ENCODE data around the gene ERP29. TPM values are rescaled to one million over a fixed set of nuclear protein-coding genes. Genes with fewer than 3 reads are reported as not detected.
"Not testable (repeated sequence)": the region's sequence is repeated elsewhere in the genome, so short reads cannot be mapped to it uniquely, and the experiment has no call there.

The ERP29 gene
- total RNA-seq, 1 experiment from 2014 or later: 97.2 TPM

- H3K9ac ChIP-seq (ENCODE audit: low read length): no peak overlapping the region
- ATAC-seq (no peak), DNase-seq (no peak)
- intact Hi-C loops (cut with micrococcal nuclease): no loop called here
- no peak overlapping the region for H3K4me2 ChIP-seq (ENCODE audit: low read length)
- H3F3A ChIP-seq (ENCODE audit: low read length, unreplicated experiment): no peaks in the 10 kb centered on the region
- H3K36me3 ChIP-seq (ENCODE audit: low read depth, low read length): no peaks in the 10 kb centered on the region
- no peaks in the 10 kb centered on the region for H4K20me1 ChIP-seq (ENCODE audit: low read length)
- ChIA-PET CTCF (no interaction called here), POLR2A (ENCODE audit: unreplicated experiment) (no interaction called here)
- no peak overlapping the region for H3K27ac ChIP-seq (ENCODE audit: low read length)
- no peak overlapping the region for H2AFZ ChIP-seq (ENCODE audit: low read length)
- H3K9me3 ChIP-seq (ENCODE audit: low read length): no peaks in the 10 kb centered on the region
- no peaks in the 10 kb centered on the region for H3K79me2 ChIP-seq (ENCODE audit: low read length)
- BruUV-seq (replicated peaks): no TSS peak
- H3K4me1 ChIP-seq (ENCODE audit: insufficient read depth, low read length): peaks cover 5% of the 10 kb centered on the region; the same call in 1 of the 2 replicates
- no peak overlapping the region for H3K4me3 ChIP-seq (ENCODE audit: low read length)
- H3K27me3 ChIP-seq (ENCODE audit: low read length): no peaks in the 10 kb centered on the region
- H3K9me2 ChIP-seq (replicated peaks; ENCODE audit: low read length): no peaks in the 10 kb centered on the region
- TF ChIP-seq EZH2phosphoT487 (IDR thresholded peaks at IDR 0.05; ENCODE audit: borderline replicate concordance, low read length): no peak
- TF ChIP-seq, protein P1, sequence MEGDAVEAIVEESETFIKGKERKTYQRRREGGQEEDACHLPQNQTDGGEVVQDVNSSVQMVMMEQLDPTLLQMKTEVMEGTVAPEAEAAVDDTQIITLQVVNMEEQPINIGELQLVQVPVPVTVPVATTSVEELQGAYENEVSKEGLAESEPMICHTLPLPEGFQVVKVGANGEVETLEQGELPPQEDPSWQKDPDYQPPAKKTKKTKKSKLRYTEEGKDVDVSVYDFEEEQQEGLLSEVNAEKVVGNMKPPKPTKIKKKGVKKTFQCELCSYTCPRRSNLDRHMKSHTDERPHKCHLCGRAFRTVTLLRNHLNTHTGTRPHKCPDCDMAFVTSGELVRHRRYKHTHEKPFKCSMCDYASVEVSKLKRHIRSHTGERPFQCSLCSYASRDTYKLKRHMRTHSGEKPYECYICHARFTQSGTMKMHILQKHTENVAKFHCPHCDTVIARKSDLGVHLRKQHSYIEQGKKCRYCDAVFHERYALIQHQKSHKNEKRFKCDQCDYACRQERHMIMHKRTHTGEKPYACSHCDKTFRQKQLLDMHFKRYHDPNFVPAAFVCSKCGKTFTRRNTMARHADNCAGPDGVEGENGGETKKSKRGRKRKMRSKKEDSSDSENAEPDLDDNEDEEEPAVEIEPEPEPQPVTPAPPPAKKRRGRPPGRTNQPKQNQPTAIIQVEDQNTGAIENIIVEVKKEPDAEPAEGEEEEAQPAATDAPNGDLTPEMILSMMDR (conservative IDR thresholded peaks at IDR 0.05; ENCODE audit: low read depth, low read length): no peak
- TF ChIP-seq EZH2 (IDR thresholded peaks at IDR 0.05; ENCODE audit: low read length, unreplicated experiment): no peak
Measured at GRCh38 chr12:111995782-111996480, 17.3 kb upstream of the ERP29 start.

GRCh38 chr12:111997300-111997699 lies 15.9 kb upstream of the ERP29 start:
- Histone ChIP-seq H3K9me3 (ENCODE audit: low read length) (no peaks in the 10 kb centered on the region), H3K4me1 (ENCODE audit: insufficient read depth, low read length) (peaks cover 5% of the 10 kb centered on the region; the same call in 1 of the 2 replicates), H3K79me2 (ENCODE audit: low read length) (no peaks in the 10 kb centered on the region), H3K27ac (ENCODE audit: low read length) (no peak overlapping the region), H3K27me3 (ENCODE audit: low read length) (no peaks in the 10 kb centered on the region), H4K20me1 (ENCODE audit: low read length) (no peaks in the 10 kb centered on the region), H3F3A (ENCODE audit: low read length, unreplicated experiment) (no peaks in the 10 kb centered on the region), H3K9me2 (replicated peaks; ENCODE audit: low read length) (no peaks in the 10 kb centered on the region), H3K4me2 (ENCODE audit: low read length) (no peak overlapping the region), H3K36me3 (ENCODE audit: low read depth, low read length) (no peaks in the 10 kb centered on the region), H2AFZ (ENCODE audit: low read length) (no peak overlapping the region), H3K9ac (ENCODE audit: low read length) (no peak overlapping the region), H3K4me3 (ENCODE audit: low read length) (no peak overlapping the region)
- intact Hi-C loops (cut with micrococcal nuclease): no loop called here
- BruUV-seq (replicated peaks): no TSS peak
- ChIA-PET POLR2A (ENCODE audit: unreplicated experiment) (no interaction called here), CTCF (no interaction called here)
- ATAC-seq (no peak), DNase-seq (no peak)
- TF ChIP-seq EZH2phosphoT487 (IDR thresholded peaks at IDR 0.05; ENCODE audit: borderline replicate concordance, low read length): no peak
- TF ChIP-seq EZH2 (IDR thresholded peaks at IDR 0.05; ENCODE audit: low read length, unreplicated experiment): no peak
- TF ChIP-seq, protein P1 (conservative IDR thresholded peaks at IDR 0.05; ENCODE audit: low read depth, low read length): no peak

DNA sequence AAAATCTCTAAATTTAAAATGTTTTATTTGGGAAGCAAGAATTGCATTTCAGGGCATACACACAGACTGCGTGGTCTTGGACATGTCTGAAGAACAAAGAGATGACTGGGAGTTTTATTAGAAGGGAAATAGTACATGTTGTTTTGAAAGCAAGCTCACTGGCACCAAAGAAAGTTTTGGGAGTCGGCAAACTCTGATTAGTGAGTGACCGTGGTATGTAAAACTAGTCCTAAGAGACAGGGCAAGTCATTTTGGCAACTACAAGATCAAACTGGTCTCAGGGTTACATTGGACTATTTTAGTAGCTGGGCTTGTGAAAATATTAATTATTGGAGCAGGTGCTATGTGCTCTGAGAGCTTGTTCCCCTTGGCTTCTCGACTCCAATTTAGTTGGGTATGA lies 15.2 kb upstream of the ERP29 start:
- TF ChIP-seq, protein P1 (conservative IDR thresholded peaks at IDR 0.05; ENCODE audit: low read depth, low read length): no peak
- TF ChIP-seq EZH2 (IDR thresholded peaks at IDR 0.05; ENCODE audit: low read length, unreplicated experiment) (no peak), EZH2phosphoT487 (IDR thresholded peaks at IDR 0.05; ENCODE audit: borderline replicate concordance, low read length) (no peak)
- CTCF ChIA-PET: no interaction called here
- Histone ChIP-seq H4K20me1 (ENCODE audit: low read length) (no peaks in the 10 kb centered on the region), H3K27me3 (ENCODE audit: low read length) (no peaks in the 10 kb centered on the region), H3K4me3 (ENCODE audit: low read length) (no peak overlapping the region), H3K9me3 (ENCODE audit: low read length) (no peaks in the 10 kb centered on the region), H3K4me2 (ENCODE audit: low read length) (no peak overlapping the region), H3K36me3 (ENCODE audit: low read depth, low read length) (no peaks in the 10 kb centered on the region), H3F3A (ENCODE audit: low read length, unreplicated experiment) (no peaks in the 10 kb centered on the region), H2AFZ (ENCODE audit: low read length) (no peak overlapping the region), H3K4me1 (ENCODE audit: insufficient read depth, low read length) (peaks cover 5% of the 10 kb centered on the region; the same call in 1 of the 2 replicates), H3K79me2 (ENCODE audit: low read length) (no peaks in the 10 kb centered on the region), H3K9me2 (replicated peaks; ENCODE audit: low read length) (no peaks in the 10 kb centered on the region), H3K27ac (ENCODE audit: low read length) (no peak overlapping the region), H3K9ac (ENCODE audit: low read length) (no peak overlapping the region)
- DNase-seq (no peak), ATAC-seq (no peak)
- POLR2A ChIA-PET (ENCODE audit: unreplicated experiment): no interaction called here
- intact Hi-C loops (cut with micrococcal nuclease): no loop called here
- BruUV-seq (replicated peaks): no TSS peak

- H3K9me3 ChIP-seq (ENCODE audit: low read length); H3K4me2 ChIP-seq (ENCODE audit: low read length); H3K27me3 ChIP-seq (ENCODE audit: low read length); ATAC-seq; H3F3A ChIP-seq (ENCODE audit: low read length, unreplicated experiment); H3K9ac ChIP-seq (ENCODE audit: low read length); H3K27ac ChIP-seq (ENCODE audit: low read length); DNase-seq; H4K20me1 ChIP-seq (ENCODE audit: low read length); H3K9me2 ChIP-seq (replicated peaks; ENCODE audit: low read length); BruUV-seq (replicated peaks); H3K4me3 ChIP-seq (ENCODE audit: low read length); POLR2A ChIA-PET (ENCODE audit: unreplicated experiment); H3K36me3 ChIP-seq (ENCODE audit: low read depth, low read length); H3K4me1 ChIP-seq (ENCODE audit: insufficient read depth, low read length); H3K79me2 ChIP-seq (ENCODE audit: low read length); H2AFZ ChIP-seq (ENCODE audit: low read length); CTCF ChIA-PET; intact Hi-C loops (cut with micrococcal nuclease): not testable (repeated sequence)
Measured at GRCh38 chr12:111999129-111999528, 14.1 kb upstream of the ERP29 start.

Data from PC-3 (cell line).